Endothelial cell of umbilical vein (primary cell): ENCODE measurements around the gene PRKRIP1.

Experiments used
- JUN ChIP-seq: IDR thresholded peaks from 2 replicates; pipeline ENCODE4 v1.6.1; 2011; ENCODE audit warnings: borderline replicate concordance, low read depth; ENCODE audit not compliant: insufficient read length, insufficient read depth
- MYC ChIP-seq: IDR thresholded peaks from one replicate; pipeline ENCODE4 v1.6.1; 2011; ENCODE audit warnings: mild to moderate bottlenecking, low read depth, low read length
- POLR2A ChIP-seq: IDR thresholded peaks from 2 replicates; pipeline ENCODE4 v1.6.1; 2012; ENCODE audit warnings: low read depth, mild to moderate bottlenecking, control low read depth, low read length
- POLR2AphosphoS5 ChIP-seq: IDR thresholded peaks from 2 replicates; pipeline ENCODE4 v1.6.1; 2012; ENCODE audit warnings: low read depth, mild to moderate bottlenecking, control low read depth, low read length, moderate library complexity; ENCODE audit not compliant: insufficient read depth
- TF ChIP-seq, protein P1 (sequence below), 2 donors: IDR thresholded peaks; 1 replicate in 1 of 2; 2 replicates in 1 of 2; pipeline ENCODE4 v1.5.1; 2011; ENCODE audit warnings: low read length in 2 of 2, mild to moderate bottlenecking in 2 of 2, moderate library complexity in 2 of 2, control low read depth in 1 of 2, inconsistent platforms in 1 of 2, low read depth in 1 of 2; ENCODE audit not compliant: insufficient read depth in 1 of 2; ENCODE audit errors: extremely low read depth in 1 of 2

DNA sequence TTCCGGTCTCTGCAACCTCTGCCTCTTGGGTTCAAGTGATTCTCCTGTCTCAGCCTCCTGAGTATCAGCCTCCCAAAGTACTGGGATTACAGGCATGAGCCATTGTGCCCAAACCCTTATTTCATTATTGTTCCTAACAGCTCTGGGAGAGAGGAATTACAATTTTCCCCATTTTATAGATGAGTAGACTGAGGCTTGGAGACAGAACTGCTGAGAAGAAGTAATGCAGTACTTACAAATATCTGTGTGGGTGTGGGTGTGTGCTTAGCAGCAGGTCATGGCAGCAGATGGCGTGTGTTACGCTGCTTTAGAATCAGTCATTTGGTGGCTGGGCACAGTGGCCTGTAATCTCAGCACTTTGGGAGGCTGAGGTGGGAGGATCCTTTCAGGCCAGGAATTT is 7.4 kb downstream of the PRKRIP1 start:
- TF ChIP-seq, protein P1, sequence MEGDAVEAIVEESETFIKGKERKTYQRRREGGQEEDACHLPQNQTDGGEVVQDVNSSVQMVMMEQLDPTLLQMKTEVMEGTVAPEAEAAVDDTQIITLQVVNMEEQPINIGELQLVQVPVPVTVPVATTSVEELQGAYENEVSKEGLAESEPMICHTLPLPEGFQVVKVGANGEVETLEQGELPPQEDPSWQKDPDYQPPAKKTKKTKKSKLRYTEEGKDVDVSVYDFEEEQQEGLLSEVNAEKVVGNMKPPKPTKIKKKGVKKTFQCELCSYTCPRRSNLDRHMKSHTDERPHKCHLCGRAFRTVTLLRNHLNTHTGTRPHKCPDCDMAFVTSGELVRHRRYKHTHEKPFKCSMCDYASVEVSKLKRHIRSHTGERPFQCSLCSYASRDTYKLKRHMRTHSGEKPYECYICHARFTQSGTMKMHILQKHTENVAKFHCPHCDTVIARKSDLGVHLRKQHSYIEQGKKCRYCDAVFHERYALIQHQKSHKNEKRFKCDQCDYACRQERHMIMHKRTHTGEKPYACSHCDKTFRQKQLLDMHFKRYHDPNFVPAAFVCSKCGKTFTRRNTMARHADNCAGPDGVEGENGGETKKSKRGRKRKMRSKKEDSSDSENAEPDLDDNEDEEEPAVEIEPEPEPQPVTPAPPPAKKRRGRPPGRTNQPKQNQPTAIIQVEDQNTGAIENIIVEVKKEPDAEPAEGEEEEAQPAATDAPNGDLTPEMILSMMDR (IDR thresholded peaks at IDR 0.05; ENCODE audit: extremely low read depth in 1 of 2, insufficient read depth in 1 of 2, low read depth in 1 of 2, low read length in 2 of 2) = no peak
- no peak for TF ChIP-seq POLR2AphosphoS5
- no peak for TF ChIP-seq POLR2A
- no peak for TF ChIP-seq JUN
- no peak for TF ChIP-seq MYC
